ENCODE data around the gene PLAC9. TPM values are rescaled to one million over a fixed set of nuclear protein-coding genes. Genes with fewer than 3 reads are reported as not detected.

PLAC9 gene
- total and polyA plus RNA-seq, 2 donors (not counting 3 experiments of a cell fraction or from before 2014, with no cell fraction given) = 1.7 to 2.0 TPM

- BruUV-seq (replicated peaks) = no TSS peak
- H3K9ac ChIP-seq (replicated peaks; ENCODE audit: extremely low read depth, insufficient read depth, low read length) = no peak overlapping the region
- no peak for FAIRE-seq
- dilution Hi-C loops (cut with MboI; ENCODE audit: extremely low pct_ligation_motif_present, low sequenced_read_pairs) (no loop called here), intact Hi-C loops (cut with micrococcal nuclease) (loop anchor here (2.0 kb wide), 1 partner anchor 15 kb away; no protein-coding TSS in a partner anchor)
- peaks cover 87% of the 10 kb centered on the region for H3K79me2 ChIP-seq (ENCODE audit: control insufficient read depth, insufficient read depth, low read length)
- H2AFZ ChIP-seq (ENCODE audit: low read depth, low read length) = no peak overlapping the region
- no peak overlapping the region for H3K4me3 ChIP-seq (replicated peaks in 1 of 3; ENCODE audit: insufficient read depth in 1 of 3, low read depth in 1 of 3, low read length in 3 of 3)
- H4K20me1 ChIP-seq (replicated peaks; ENCODE audit: control insufficient read depth, extremely low read depth, insufficient read depth, low read length) = peaks cover 3% of the 10 kb centered on the region
- H3K4me2 ChIP-seq (ENCODE audit: insufficient read depth, low read length) = no peak overlapping the region
- H3K27ac ChIP-seq (ENCODE audit: insufficient read depth, low read depth, low read length) = no peak overlapping the region
- no peaks in the 10 kb centered on the region for H3K9me3 ChIP-seq (replicated peaks; ENCODE audit: control insufficient read depth, insufficient read depth, low read length)
- CTCF ChIA-PET = interaction anchor here (0.7 to 1.6 kb wide), 5 partner anchors 10 to 40 kb away, joined by 3 to 5 read pairs (median 3); no protein-coding TSS in a partner anchor
- H3K9me1 ChIP-seq (replicated peaks; ENCODE audit: control insufficient read depth, extremely low read depth, insufficient read depth, low read length) = no peaks in the 10 kb centered on the region
- TF ChIP-seq POLR2AphosphoS5 (IDR thresholded peaks at IDR 0.05; ENCODE audit: insufficient read depth, low read depth, low read length) (no peak), MYC (IDR thresholded peaks at IDR 0.05; ENCODE audit: low read depth, low read length) (no peak), MAX (IDR thresholded peaks at IDR 0.05; ENCODE audit: insufficient read depth, insufficient read length) (no peak), GATA2 (IDR thresholded peaks at IDR 0.05; ENCODE audit: insufficient read depth, insufficient read length, low read depth, low read length) (no peak), CTCF (IDR thresholded peaks at IDR 0.05; ENCODE audit: extremely low read depth in 1 of 2, insufficient read depth in 1 of 2, low read depth in 1 of 2, low read length in 2 of 2) (no peak), POLR2A (IDR thresholded peaks at IDR 0.05; ENCODE audit: low read depth, low read length) (no peak), FOS (IDR thresholded peaks at IDR 0.05; ENCODE audit: borderline replicate concordance, insufficient read depth, low read length) (no peak), JUN (IDR thresholded peaks at IDR 0.05; ENCODE audit: borderline replicate concordance, insufficient read depth, insufficient read length, low read depth) (no peak), EZH2 (IDR thresholded peaks at IDR 0.05; ENCODE audit: borderline replicate concordance, low read depth, low read length, severe bottlenecking) (no peak)
- H3K4me1 ChIP-seq (ENCODE audit: control insufficient read depth, extremely low read depth, insufficient read depth, low read length) = no peaks in the 10 kb centered on the region
- H3K36me3 ChIP-seq (ENCODE audit: control insufficient read depth in 2 of 2, extremely low read depth in 1 of 2, insufficient read depth in 2 of 2, low read length in 2 of 2) = no peaks in the 10 kb centered on the region
- no peak for DNase-seq (ENCODE audit: low read depth, low spot score)
- H3K27me3 ChIP-seq (ENCODE audit: control insufficient read depth in 2 of 2, insufficient read depth in 2 of 2, low read length in 2 of 2) = no peaks in the 10 kb centered on the region
- POLR2A ChIA-PET = no interaction called here
Observed at GRCh38 chr10:80184291-80184690, 51.8 kb downstream of the PLAC9 start.
